ENCODE results near the gene CCDC85B.

DNA sequence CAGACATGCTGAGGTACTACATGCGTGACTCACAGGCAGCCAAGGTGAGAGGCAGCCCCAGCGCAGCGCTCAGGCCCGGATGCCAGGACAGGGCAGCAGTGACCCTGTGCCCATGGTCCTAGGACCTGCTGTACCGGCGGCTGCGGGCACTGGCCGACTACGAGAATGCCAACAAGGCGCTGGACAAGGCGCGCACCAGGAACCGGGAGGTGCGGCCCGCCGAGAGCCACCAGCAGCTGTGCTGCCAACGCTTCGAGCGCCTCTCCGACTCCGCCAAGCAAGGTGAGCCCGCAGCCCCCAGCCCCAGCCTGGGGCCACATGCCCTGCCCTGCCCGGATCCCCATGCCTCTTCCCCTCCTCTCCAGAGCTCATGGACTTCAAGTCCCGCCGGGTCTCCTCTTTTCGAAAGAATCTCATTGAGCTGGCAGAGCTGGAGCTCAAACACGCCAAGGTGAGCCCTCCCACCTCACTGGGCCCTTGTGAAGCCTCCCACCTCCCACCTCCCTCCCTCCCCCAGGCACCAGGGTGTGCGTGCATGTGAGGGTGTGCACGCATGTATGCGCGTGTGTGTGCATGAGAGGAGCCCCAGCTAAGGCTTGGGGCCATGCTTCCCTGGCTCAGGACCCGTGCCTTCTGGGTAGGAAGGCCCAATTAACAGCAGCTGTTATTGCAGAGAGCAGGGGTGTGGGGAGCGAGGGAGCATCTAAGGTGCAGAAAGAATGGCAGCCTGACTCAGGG is 37.8 kb upstream of the CCDC85B start:
- no peak for TF ChIP-seq POLR2A (IDR thresholded peaks at IDR 0.05)
- TF ChIP-seq, protein P1, sequence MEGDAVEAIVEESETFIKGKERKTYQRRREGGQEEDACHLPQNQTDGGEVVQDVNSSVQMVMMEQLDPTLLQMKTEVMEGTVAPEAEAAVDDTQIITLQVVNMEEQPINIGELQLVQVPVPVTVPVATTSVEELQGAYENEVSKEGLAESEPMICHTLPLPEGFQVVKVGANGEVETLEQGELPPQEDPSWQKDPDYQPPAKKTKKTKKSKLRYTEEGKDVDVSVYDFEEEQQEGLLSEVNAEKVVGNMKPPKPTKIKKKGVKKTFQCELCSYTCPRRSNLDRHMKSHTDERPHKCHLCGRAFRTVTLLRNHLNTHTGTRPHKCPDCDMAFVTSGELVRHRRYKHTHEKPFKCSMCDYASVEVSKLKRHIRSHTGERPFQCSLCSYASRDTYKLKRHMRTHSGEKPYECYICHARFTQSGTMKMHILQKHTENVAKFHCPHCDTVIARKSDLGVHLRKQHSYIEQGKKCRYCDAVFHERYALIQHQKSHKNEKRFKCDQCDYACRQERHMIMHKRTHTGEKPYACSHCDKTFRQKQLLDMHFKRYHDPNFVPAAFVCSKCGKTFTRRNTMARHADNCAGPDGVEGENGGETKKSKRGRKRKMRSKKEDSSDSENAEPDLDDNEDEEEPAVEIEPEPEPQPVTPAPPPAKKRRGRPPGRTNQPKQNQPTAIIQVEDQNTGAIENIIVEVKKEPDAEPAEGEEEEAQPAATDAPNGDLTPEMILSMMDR (IDR thresholded peaks at IDR 0.05) = no peak

Data from testis (tissue), 2 donors.